Loucy (cell line): ENCODE measurements around the gene BLOC1S3.

Experiments used
- EZH2phosphoT487 ChIP-seq: fragments of 200-600 bp; IDR thresholded peaks from 2 replicates; pipeline ENCODE4 v1.6.1; 2018; ENCODE audit warnings: antibody characterized with exemption, mild to moderate bottlenecking, moderate library complexity, borderline replicate concordance
- TF ChIP-seq, protein P1 (sequence below): fragments of 200-600 bp; sonication (generic); conservative IDR thresholded peaks from 2 replicates; pipeline ENCODE4 v1.5.1; 2014; ENCODE audit warnings: mild to moderate bottlenecking, antibody characterized with exemption, low read length

GRCh38 chr19:45154064-45154827, 24.3 kb upstream of the BLOC1S3 start:
- TF ChIP-seq, protein P1, sequence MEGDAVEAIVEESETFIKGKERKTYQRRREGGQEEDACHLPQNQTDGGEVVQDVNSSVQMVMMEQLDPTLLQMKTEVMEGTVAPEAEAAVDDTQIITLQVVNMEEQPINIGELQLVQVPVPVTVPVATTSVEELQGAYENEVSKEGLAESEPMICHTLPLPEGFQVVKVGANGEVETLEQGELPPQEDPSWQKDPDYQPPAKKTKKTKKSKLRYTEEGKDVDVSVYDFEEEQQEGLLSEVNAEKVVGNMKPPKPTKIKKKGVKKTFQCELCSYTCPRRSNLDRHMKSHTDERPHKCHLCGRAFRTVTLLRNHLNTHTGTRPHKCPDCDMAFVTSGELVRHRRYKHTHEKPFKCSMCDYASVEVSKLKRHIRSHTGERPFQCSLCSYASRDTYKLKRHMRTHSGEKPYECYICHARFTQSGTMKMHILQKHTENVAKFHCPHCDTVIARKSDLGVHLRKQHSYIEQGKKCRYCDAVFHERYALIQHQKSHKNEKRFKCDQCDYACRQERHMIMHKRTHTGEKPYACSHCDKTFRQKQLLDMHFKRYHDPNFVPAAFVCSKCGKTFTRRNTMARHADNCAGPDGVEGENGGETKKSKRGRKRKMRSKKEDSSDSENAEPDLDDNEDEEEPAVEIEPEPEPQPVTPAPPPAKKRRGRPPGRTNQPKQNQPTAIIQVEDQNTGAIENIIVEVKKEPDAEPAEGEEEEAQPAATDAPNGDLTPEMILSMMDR = no peak
- TF ChIP-seq EZH2phosphoT487 = no peak
